Prostate gland (tissue), 1 donor: Measurements from ENCODE around the gene ARHGAP6.

Experiments used
- POLR2A ChIP-seq: fragments of 450-650 bp; IDR thresholded peaks from one replicate; pipeline ENCODE4 v1.6.1; 2016; ENCODE audit warnings: antibody characterized with exemption, mild to moderate bottlenecking
- POLR2AphosphoS5 ChIP-seq: sonication (generic); formaldehyde crosslinking; IDR thresholded peaks from one replicate; pipeline ENCODE4 v1.6.1; 2017; ENCODE audit warnings: antibody characterized with exemption

- TF ChIP-seq POLR2AphosphoS5 (no peak), POLR2A (no peak)
These were observed 566.3 kb downstream of the ARHGAP6 start for GRCh38 chrX:11099465-11099864.
